T-helper 1 cell treated with Interleukin-12 subunit alpha and Interleukin-12 subunit beta and Interleukin-4 antibody, amounts not matched to agents 30 ng/mL and 1 ng/mL, for 36 hours (primary cell): ENCODE results near the gene TMEM144. TPM values are rescaled to one million over a fixed set of nuclear protein-coding genes. Genes with fewer than 3 reads are reported as not detected.
"Not testable (repeated sequence)": the region's sequence is repeated elsewhere in the genome, so short reads cannot be mapped to it uniquely, and the experiment has no call there.

Experiments used
- intact Hi-C: fragments of 100-400 bp; cut with micrococcal nuclease; formaldehyde crosslinking; loops from one replicate; pipeline ENCODE4 v1.15.1; 2024
- total RNA-seq: library from RNA; stranded (reverse); gene quantifications from 2 replicates; pipeline ENCODE4 v1.2.3, GENCODE V29; 2022

TMEM144 gene
- total RNA-seq, 1 donor from 2014 or later: 0.39 TPM

- intact Hi-C loops: no loop called here
Observed at GRCh38 chr4:158190718-158191117, 19.6 kb upstream of the TMEM144 start.

- intact Hi-C loops: loop anchor here (1.0 to 2.0 kb wide), 2 partner anchors 63 to 1254 kb away; no protein-coding TSS in a partner anchor
Observed at GRCh38 chr4:158192439-158193158, 17.7 kb upstream of the TMEM144 start.

- intact Hi-C loops: loop anchor here (1.0 to 2.0 kb wide), 2 partner anchors 62 to 1254 kb away; no protein-coding TSS in a partner anchor
Observed at GRCh38 chr4:158193171-158193749, 17.0 kb upstream of the TMEM144 start.

GRCh38 chr4:158195297-158195696, 15.0 kb upstream of the TMEM144 start:
- intact Hi-C loops: no loop called here

GRCh38 chr4:158197194-158197776, 13.0 kb upstream of the TMEM144 start:
- intact Hi-C loops: no loop called here

GRCh38 chr4:158200214-158200613, 10.1 kb upstream of the TMEM144 start:
- intact Hi-C loops: no loop called here

GRCh38 chr4:158201322-158201721, 9.0 kb upstream of the TMEM144 start:
- intact Hi-C loops: no loop called here

- intact Hi-C loops: no loop called here
Observed at GRCh38 chr4:158201876-158202275, 8.4 kb upstream of the TMEM144 start.

GRCh38 chr4:158202481-158202880, 7.8 kb upstream of the TMEM144 start:
- intact Hi-C loops: no loop called here

- intact Hi-C loops: no loop called here
Observed at GRCh38 chr4:158203436-158203835, 6.8 kb upstream of the TMEM144 start.

- intact Hi-C loops: no loop called here
Observed at GRCh38 chr4:158203929-158204328, 6.4 kb upstream of the TMEM144 start.

- intact Hi-C loops: no loop called here
Observed at GRCh38 chr4:158208963-158209640, 1.2 kb upstream of the TMEM144 start.

- intact Hi-C loops: no loop called here
Observed at GRCh38 chr4:158211222-158211621, 936 bp downstream of the TMEM144 start.

GRCh38 chr4:158213466-158213865, 3.2 kb downstream of the TMEM144 start:
- intact Hi-C loops: no loop called here

- intact Hi-C loops: no loop called here
Observed at GRCh38 chr4:158214856-158215255, 4.6 kb downstream of the TMEM144 start.

GRCh38 chr4:158217763-158218162, 7.5 kb downstream of the TMEM144 start:
- intact Hi-C loops: no loop called here

GRCh38 chr4:158219623-158220022, 9.3 kb downstream of the TMEM144 start:
- intact Hi-C loops: no loop called here

- intact Hi-C loops: not testable (repeated sequence)
Observed at GRCh38 chr4:158224318-158224717, 14.0 kb downstream of the TMEM144 start.

- intact Hi-C loops: not testable (repeated sequence)
Observed at GRCh38 chr4:158224999-158225398, 14.7 kb downstream of the TMEM144 start.

- intact Hi-C loops: not testable (repeated sequence)
Observed at GRCh38 chr4:158227880-158228279, 17.6 kb downstream of the TMEM144 start.

- intact Hi-C loops: not testable (repeated sequence)
Observed at GRCh38 chr4:158228399-158228798, 18.1 kb downstream of the TMEM144 start.

GRCh38 chr4:158229768-158230167, 19.5 kb downstream of the TMEM144 start:
- intact Hi-C loops: no loop called here
